Forelimb muscle (tissue), 1 donor: ENCODE results near the gene OR51B4. TPM values are rescaled to one million over a fixed set of nuclear protein-coding genes. Genes with fewer than 3 reads are reported as not detected.
"Not testable (repeated sequence)": the region's sequence is repeated elsewhere in the genome, so short reads cannot be mapped to it uniquely, and the experiment has no call there.

Experiments
- DNase-seq: peaks from one replicate; pipeline ENCODE4 v3.0.0-alpha.2; 2013; ENCODE audit warnings: low read depth
- polyA plus RNA-seq: library from polyadenylated mRNA; unstranded; fragments of 120-200 nt; gene quantifications from one replicate; pipeline ENCODE4 v1.2.1, GENCODE V29; 2013; ENCODE audit not compliant: insufficient read length

OR51B4 gene
- polyA plus RNA-seq, 1 donor, result not detected

DNA sequence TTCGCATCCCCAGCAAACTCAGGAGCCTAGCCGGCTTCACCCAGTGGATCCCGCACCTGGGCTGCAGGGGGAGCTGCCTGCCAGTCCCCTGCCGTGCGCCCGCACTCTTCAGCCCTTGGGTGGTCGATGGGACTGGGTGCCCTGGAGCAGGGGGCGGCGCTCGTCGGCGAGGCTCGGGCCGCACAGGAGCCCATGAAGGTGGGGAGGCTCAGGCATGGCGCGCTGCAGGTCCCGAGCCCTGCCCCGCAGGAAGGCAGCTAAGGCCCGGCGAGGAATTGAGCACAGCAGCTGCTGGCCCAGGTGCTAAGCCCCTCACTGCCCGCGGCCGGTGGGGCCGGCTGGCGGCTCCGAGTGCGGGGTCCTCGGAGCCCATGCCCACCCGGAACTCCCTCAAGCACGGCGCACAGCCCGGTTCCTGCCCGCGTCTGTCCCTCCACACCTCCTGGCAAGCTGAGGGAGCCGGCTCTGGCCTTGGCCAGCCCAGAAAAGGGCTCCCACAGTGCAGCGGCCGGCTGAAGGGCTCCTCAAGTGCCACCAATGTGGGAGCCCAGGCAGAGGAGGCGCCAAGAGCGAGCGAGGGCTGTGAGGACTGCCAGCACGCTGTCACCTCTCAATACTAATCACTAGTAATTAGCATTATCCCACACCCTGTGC is 7.3 kb downstream of the OR51B4 start:
- DNase-seq, result not testable (repeated sequence)

DNA sequence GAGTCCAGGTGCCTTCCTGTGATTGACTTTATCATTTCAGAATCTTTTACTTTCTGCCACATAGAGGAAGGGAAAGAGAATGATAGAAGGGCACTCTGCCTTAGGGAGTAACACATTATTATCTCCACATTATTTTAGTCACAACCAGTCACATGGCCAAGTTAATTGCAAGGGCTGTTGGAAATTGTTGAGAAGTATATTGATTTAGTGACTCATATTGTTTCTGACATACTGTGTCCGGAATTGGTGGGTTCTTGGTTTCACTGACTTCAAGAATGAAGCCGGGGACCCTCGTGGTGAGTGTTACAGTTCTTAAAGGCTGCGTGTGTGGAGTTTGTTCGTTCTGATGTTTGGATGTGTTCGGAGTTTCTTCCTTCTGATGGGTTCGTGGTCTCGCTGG is 8.7 kb downstream of the OR51B4 start:
- DNase-seq, result no peak

GRCh38 chr11:5291207-5291838 is 10.4 kb downstream of the OR51B4 start:
- no peak for DNase-seq

GRCh38 chr11:5290106-5290505 is 11.6 kb downstream of the OR51B4 start:
- no peak for DNase-seq

- DNase-seq, result no peak
These were observed 12.1 kb downstream of the OR51B4 start for GRCh38 chr11:5289696-5290095.

DNA sequence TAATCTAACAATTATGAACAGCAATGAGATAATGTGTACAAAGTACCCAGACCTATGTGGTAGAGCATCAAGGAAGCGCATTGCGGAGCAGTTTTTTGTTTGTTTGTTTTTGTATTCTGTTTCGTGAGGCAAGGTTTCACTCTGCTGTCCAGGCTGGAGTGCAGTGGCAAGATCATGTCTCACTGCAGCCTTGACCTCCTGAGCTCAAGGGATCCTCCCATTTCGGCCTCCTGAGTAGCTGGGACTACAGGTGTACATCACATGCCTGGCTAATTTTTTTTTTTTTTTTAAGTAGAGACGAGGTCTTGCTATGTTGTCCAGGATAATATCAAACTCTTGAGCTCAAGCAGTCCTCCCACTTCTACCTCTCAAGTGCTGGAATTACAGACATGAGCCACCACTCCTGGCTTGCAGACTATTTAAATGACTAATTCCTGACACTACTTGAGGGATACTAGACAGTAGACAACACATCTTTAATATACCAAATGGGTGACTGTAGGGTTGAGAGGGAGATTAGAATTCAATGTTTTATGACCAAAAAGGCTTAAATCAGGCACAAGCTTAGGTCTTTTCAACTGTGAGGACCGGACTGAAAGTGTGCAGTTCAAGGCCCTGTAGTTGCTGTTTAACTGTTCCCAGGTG is 12.7 kb downstream of the OR51B4 start:
- DNase-seq, result no peak

DNA sequence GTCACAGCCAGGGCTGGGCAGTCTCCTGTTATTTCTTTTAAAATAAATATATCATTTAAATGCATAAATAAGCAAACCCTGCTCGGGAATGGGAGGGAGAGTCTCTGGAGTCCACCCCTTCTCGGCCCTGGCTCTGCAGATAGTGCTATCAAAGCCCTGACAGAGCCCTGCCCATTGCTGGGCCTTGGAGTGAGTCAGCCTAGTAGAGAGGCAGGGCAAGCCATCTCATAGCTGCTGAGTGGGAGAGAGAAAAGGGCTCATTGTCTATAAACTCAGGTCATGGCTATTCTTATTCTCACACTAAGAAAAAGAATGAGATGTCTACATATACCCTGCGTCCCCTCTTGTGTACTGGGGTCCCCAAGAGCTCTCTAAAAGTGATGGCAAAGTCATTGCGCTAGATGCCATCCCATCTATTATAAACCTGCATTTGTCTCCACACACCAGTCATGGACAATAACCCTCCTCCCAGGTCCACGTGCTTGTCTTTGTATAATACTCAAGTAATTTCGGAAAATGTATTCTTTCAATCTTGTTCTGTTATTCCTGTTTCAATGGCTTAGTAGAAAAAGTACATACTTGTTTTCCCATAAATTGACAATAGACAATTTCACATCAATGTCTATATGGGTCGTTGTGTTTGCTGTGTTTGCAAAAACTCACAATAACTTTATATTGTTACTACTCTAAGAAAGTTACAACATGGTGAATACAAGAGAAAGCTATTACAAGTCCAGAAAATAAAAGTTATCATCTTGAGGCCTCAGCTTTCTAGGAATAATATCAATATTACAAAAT is 13.4 kb downstream of the OR51B4 start:
- DNase-seq, result no peak

DNA sequence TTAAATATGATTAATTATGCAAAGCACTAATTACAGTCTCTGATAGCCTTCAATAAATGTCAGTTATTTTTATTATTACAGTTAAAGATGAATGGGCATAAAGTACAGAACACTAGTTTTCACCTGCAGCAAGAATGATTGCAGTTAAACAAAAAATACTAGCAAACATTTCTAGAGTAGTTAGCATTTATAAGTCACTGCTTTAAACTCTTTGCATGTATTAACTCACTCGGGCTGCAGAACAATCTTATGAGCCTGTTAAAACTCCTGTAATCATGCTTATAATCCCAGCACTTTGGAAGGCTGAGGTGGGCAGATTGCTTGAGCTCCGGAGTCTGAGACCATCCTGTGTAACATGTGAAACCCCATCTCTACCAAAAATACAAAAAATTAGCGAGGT is 14.8 kb downstream of the OR51B4 start:
- no peak for DNase-seq

- no peak for DNase-seq
These were observed 15.4 kb downstream of the OR51B4 start for GRCh38 chr11:5286351-5286750.

DNA sequence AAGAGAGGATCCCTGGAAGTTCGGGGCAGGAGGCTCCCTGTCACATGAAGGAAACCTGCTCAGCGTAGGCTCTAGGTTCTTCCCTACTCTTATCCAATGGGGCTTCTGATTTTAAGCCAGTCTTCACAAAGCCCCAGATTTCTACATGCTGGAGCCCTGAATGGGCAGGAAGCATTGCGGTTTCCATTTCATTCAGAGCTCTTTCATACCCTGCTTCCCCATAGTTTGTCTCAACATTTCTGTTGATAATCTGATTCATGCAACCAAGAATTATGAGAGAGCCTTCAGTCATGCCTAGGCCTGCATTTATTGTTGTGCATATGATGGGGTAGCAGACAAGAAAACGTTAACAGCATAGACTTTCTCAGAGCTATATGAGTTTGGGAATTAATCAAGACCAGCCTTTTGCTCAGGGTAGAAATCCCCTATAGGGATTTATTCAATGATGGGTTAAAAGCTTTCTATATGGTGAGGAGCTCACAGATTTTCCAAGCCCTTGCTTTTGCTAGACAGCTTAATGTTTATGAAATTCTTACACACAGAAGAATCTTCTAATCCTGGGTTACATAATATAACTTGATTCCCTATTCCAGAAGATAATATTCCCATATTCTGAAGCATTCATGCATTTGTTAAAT is 15.9 kb downstream of the OR51B4 start:
- no peak for DNase-seq

DNA sequence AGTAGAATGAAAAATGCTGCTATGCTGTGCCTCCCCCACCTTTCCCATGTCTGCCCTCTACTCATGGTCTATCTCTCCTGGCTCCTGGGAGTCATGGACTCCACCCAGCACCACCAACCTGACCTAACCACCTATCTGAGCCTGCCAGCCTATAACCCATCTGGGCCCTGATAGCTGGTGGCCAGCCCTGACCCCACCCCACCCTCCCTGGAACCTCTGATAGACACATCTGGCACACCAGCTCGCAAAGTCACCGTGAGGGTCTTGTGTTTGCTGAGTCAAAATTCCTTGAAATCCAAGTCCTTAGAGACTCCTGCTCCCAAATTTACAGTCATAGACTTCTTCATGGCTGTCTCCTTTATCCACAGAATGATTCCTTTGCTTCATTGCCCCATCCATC is 17.1 kb downstream of the OR51B4 start:
- DNase-seq, result no peak

DNA sequence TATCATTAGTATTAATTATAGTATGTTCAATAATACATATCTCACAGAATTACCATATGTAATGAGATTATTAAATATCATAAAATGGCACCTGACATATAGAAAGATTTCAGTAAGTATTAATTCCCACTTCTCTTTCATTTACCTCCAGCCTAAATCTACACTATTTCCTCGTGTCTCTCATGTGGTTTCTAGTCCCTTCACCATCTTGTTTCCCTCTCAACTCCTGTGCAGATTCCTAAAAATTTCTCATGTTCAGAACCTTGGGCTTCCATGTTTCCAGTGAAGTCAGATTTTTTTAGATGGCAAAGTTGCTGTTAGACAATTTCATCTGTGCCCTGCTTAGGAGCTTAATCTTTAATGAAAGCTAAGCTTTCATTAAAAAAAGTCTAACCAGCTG is 17.9 kb downstream of the OR51B4 start:
- no peak for DNase-seq

DNA sequence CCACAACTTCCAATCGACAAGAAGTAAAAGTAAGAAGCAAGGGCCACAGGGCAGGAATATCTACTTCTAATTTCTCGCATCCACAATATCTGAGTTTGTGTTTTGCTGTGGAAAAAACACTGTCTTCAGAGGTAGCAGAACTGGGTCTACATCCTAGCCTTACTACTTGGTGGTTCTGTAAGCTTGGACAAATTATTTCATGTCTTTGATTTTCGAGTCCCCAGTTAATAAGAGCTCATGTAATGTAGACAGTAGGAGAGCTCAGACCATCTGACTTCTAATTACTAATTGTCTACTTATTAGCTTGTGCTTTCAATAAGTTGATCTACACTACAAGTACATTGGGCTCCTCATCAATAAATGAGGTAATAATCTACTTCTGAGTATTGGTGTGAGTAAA is 18.7 kb downstream of the OR51B4 start:
- DNase-seq, result no peak

GRCh38 chr11:5282628-5283027 is 19.1 kb downstream of the OR51B4 start:
- DNase-seq, result no peak

- no peak for DNase-seq
These were observed 20.1 kb downstream of the OR51B4 start for GRCh38 chr11:5281596-5281995.

DNA sequence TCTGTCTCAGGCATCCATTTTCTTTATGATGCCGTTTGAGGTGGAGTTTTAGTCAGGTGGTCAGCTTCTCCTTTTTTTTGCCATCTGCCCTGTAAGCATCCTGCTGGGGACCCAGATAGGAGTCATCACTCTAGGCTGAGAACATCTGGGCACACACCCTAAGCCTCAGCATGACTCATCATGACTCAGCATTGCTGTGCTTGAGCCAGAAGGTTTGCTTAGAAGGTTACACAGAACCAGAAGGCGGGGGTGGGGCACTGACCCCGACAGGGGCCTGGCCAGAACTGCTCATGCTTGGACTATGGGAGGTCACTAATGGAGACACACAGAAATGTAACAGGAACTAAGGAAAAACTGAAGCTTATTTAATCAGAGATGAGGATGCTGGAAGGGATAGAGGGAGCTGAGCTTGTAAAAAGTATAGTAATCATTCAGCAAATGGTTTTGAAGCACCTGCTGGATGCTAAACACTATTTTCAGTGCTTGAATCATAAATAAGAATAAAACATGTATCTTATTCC is 21.1 kb downstream of the OR51B4 start:
- DNase-seq, result peak; percentile 20

DNA sequence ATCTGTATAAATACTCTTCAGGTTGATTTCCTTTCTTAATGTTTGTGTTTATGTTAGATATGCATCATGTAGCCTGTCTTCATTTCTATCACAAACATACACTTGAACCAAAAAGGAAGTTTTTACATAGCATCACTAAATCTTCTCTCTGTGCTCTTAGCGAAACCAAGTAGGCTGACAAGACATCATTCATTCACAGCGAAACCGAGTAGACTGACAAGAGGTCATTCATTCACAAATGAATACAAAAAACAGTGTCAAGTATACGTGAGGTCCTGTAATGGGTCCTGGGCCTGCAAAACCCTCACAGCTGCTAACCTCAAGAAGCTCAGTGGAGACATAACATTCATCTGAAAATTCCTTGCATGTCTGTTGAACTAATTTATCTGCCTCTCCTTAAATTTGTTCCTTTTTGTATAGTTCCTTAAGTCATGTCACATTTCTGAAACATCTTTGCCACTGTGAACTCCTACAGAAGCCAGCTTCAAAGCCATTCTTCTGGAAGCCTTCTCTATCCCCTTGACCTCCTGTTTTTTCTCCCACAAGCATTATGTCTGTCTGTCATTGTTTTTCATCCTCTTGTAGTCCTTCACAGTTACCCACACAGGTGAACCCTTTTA is 22.2 kb downstream of the OR51B4 start:
- no peak for DNase-seq

GRCh38 chr11:5277807-5278382 is 23.9 kb downstream of the OR51B4 start:
- DNase-seq, result no peak

- no peak for DNase-seq
These were observed 25.0 kb downstream of the OR51B4 start for GRCh38 chr11:5276697-5277096.

DNA sequence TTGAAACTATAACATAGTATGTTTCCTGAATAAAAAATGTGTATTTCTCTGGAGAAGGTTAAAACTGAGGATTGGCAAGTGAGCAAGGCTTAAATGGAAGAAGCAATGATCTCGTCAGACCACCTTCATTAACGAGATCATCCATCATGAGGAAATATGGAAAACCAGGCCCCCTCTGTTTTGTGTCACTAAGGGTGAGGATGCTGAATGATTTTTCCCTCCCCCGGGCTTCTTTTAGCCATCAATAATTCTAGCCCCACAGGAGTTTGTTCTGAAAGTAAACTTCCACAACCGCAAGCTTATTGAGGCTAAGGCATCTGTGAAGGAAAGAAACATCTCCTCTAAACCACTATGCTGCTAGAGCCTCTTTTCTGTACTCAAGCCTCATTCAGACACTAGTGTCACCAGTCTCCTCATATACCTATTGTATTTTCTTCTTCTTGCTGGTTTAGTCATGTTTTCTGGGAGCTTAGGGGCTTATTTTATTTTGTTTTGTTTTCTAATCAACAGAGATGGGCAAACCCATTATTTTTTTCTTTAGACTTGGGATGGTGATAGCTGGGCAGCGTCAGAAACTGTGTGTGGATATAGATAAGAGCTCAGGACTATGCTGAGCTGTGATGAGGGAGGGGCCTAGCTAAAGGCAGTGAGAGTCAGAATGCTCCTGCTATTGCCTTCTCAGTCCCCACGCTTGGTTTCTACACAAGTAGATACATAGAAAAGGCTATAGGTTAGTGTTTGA is 26.2 kb downstream of the OR51B4 start:
- no peak for DNase-seq
